Measurements from ENCODE around the gene ANXA2.

GRCh38 chr15:60355148-60355857 lies 42.5 kb downstream of the ANXA2 start:
- TF ChIP-seq CEBPB (IDR thresholded peaks at IDR 0.05; ENCODE audit: borderline replicate concordance in 1 of 2, low read depth in 2 of 2, low read length in 2 of 2) (no peak), RELA (IDR thresholded peaks at IDR 0.05; ENCODE audit: borderline replicate concordance, partially characterized antibody) (no peak), BHLHE40 (IDR thresholded peaks at IDR 0.05; ENCODE audit: borderline replicate concordance in 1 of 2, low read depth in 2 of 2, low read length in 1 of 2) (no peak), ZZZ3 (IDR thresholded peaks at IDR 0.05; ENCODE audit: control insufficient read depth, insufficient read length, low read depth) (no peak), RB1 (IDR thresholded peaks at IDR 0.05; ENCODE audit: borderline replicate concordance) (no peak)
- TF ChIP-seq, protein P1, sequence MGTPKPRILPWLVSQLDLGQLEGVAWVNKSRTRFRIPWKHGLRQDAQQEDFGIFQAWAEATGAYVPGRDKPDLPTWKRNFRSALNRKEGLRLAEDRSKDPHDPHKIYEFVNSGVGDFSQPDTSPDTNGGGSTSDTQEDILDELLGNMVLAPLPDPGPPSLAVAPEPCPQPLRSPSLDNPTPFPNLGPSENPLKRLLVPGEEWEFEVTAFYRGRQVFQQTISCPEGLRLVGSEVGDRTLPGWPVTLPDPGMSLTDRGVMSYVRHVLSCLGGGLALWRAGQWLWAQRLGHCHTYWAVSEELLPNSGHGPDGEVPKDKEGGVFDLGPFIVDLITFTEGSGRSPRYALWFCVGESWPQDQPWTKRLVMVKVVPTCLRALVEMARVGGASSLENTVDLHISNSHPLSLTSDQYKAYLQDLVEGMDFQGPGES (IDR thresholded peaks at IDR 0.05) = no peak
